Measurements from ENCODE around the gene AQP5. TPM values are rescaled to one million over a fixed set of nuclear protein-coding genes. Genes with fewer than 3 reads are reported as not detected.

AQP5 gene
- total RNA-seq, 2 experiments from 2014 or later = not detected

DNA sequence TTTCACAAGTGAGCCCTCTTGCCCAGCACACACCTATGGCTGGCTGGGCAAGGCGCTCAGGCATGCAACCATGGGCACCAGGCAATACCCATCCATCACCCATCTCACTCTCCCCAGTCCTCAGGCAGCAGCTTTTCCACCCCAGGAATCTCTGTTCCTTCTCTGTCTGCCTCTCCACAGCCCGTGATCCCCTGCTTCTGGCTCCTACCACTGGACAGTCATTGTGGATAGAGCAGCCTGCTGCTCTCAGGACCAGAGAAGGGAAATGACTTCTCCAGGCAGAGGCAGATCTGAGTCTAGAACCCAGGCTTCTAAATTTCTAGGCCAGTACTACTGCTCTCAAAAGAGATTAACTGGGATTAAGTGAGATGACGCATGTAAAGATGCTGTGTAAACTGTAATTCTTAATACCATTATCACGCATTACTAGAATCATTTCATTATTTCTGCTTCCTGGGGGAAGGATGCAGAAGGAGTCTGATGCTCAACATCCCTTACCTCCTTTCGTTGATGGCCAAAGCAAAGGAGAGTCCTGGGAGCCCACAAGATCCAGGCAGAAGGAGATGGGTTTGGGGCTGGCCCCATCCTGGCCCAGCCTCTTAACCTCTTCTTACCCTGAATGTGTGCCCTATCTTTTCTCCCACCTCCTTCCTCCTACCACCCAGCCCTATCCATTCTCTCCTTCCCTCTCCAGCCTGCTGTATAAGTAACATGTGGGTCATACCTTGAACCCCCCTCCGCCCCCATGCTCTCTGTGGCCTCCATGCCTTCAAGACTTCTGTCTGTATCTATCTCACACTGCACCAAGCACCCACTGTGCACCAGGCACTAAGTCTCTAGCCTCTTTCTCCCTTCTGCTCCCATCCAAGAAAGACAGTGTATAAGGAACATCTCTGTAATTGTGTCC lies 4.8 kb upstream of the AQP5 start:
- Histone ChIP-seq H3K9me3 (ENCODE audit: low read length) (no peaks in the 10 kb centered on the region), H2AFZ (ENCODE audit: low read length) (no peak overlapping the region), H3K27ac (ENCODE audit: low read depth, low read length, poor library complexity, severe bottlenecking) (no peak overlapping the region), H3K4me3 (ENCODE audit: low read depth, low read length, poor library complexity, severe bottlenecking) (no peak overlapping the region), H3K4me2 (ENCODE audit: low read length) (no peak overlapping the region), H3K36me3 (ENCODE audit: insufficient read depth, low read length) (no peaks in the 10 kb centered on the region), H4K20me1 (ENCODE audit: insufficient read depth, low read length) (no peaks in the 10 kb centered on the region), H3K4me1 (ENCODE audit: insufficient read depth, low read length, poor library complexity, severe bottlenecking) (peaks cover 10% of the 10 kb centered on the region), H3K9me2 (ENCODE audit: insufficient read depth, low read length) (no peaks in the 10 kb centered on the region), H3K79me2 (ENCODE audit: insufficient read depth, low read depth, low read length) (no peaks in the 10 kb centered on the region)
- no TSS peak for BruUV-seq (replicated peaks)
- CTCF ChIA-PET (ENCODE audit: unreplicated experiment) = no interaction called here
- TF ChIP-seq, protein P1, sequence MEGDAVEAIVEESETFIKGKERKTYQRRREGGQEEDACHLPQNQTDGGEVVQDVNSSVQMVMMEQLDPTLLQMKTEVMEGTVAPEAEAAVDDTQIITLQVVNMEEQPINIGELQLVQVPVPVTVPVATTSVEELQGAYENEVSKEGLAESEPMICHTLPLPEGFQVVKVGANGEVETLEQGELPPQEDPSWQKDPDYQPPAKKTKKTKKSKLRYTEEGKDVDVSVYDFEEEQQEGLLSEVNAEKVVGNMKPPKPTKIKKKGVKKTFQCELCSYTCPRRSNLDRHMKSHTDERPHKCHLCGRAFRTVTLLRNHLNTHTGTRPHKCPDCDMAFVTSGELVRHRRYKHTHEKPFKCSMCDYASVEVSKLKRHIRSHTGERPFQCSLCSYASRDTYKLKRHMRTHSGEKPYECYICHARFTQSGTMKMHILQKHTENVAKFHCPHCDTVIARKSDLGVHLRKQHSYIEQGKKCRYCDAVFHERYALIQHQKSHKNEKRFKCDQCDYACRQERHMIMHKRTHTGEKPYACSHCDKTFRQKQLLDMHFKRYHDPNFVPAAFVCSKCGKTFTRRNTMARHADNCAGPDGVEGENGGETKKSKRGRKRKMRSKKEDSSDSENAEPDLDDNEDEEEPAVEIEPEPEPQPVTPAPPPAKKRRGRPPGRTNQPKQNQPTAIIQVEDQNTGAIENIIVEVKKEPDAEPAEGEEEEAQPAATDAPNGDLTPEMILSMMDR (conservative IDR thresholded peaks at IDR 0.05; ENCODE audit: low read length) = no peak
- no peak for TF ChIP-seq EZH2phosphoT487 (IDR thresholded peaks at IDR 0.05; ENCODE audit: borderline replicate concordance, low read depth, low read length)
- no peak for DNase-seq (ENCODE audit: low spot score)
- POLR2A ChIA-PET = no interaction called here
- intact Hi-C loops (cut with micrococcal nuclease; ENCODE audit: unreplicated experiment) = no loop called here

DNA sequence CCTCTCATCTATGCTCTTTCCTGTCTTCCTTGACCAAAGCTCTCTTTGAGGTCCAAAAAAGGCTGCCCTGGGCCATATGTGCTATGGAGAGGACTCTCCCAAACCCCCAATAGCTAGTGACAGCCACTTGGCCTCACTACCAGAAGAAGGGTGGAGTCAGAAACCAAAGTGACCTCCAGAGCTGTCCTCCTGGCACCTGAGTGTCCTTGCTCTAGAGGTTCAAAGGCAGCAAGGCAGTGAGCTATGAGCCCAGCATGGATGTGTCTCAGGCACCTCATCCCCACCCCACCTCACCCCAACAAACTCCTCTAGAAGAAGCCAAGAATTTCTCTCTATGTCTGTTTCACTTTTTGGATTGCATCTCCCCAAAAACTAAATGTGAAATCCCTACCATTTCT lies 4.1 kb upstream of the AQP5 start:
- intact Hi-C loops (cut with micrococcal nuclease; ENCODE audit: unreplicated experiment) = no loop called here
- Histone ChIP-seq H3K36me3 (ENCODE audit: insufficient read depth, low read length) (no peaks in the 10 kb centered on the region), H3K4me1 (ENCODE audit: insufficient read depth, low read length, poor library complexity, severe bottlenecking) (peaks cover 10% of the 10 kb centered on the region), H4K20me1 (ENCODE audit: insufficient read depth, low read length) (no peaks in the 10 kb centered on the region), H3K4me3 (ENCODE audit: low read depth, low read length, poor library complexity, severe bottlenecking) (no peak overlapping the region), H3K9me3 (ENCODE audit: low read length) (no peaks in the 10 kb centered on the region), H3K79me2 (ENCODE audit: insufficient read depth, low read depth, low read length) (no peaks in the 10 kb centered on the region), H2AFZ (ENCODE audit: low read length) (no peak overlapping the region), H3K27ac (ENCODE audit: low read depth, low read length, poor library complexity, severe bottlenecking) (no peak overlapping the region), H3K4me2 (ENCODE audit: low read length) (no peak overlapping the region), H3K9me2 (ENCODE audit: insufficient read depth, low read length) (no peaks in the 10 kb centered on the region)
- ChIA-PET POLR2A (no interaction called here), CTCF (ENCODE audit: unreplicated experiment) (interaction anchor here (0.5 kb wide), 1 partner anchor 11 kb away, joined by 11 read pairs; no protein-coding TSS in a partner anchor)
- DNase-seq (ENCODE audit: low spot score) = no peak
- BruUV-seq (replicated peaks) = no TSS peak
- TF ChIP-seq, protein P1 (conservative IDR thresholded peaks at IDR 0.05; ENCODE audit: low read length) = no peak
- no peak for TF ChIP-seq EZH2phosphoT487 (IDR thresholded peaks at IDR 0.05; ENCODE audit: borderline replicate concordance, low read depth, low read length)
